C4-2B (cell line): ENCODE measurements around the gene HDAC3.

Experiments used
- ZFX ChIP-seq: fragments of 450-650 bp; IDR thresholded peaks from 2 replicates; pipeline ENCODE4 v1.6.1; 2017
- TF ChIP-seq, protein P1 (sequence below): fragments of 450-650 bp; conservative IDR thresholded peaks from 2 replicates; pipeline ENCODE4 v1.5.1; 2017; ENCODE audit warnings: mild to moderate bottlenecking

DNA sequence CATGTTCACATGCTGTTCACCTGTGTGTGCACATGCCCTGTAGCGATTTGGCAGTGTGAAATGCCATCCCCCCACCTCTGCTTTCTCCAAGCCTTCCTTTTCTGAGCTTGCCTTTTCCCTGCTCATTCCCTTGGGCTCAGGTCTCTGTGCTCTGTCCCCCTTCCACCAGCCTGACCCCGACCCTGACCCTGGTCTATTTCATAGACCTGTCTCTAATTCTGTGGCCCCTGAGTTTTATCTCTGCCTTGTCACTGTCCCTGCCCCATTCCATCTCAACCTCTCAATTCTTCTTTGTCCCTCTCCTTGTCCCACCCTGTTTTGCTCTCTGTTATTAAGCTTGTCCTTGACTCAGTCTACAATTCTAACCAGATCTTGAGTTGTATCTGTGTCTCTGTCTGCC is 44.6 kb upstream of the HDAC3 start:
- TF ChIP-seq, protein P1, sequence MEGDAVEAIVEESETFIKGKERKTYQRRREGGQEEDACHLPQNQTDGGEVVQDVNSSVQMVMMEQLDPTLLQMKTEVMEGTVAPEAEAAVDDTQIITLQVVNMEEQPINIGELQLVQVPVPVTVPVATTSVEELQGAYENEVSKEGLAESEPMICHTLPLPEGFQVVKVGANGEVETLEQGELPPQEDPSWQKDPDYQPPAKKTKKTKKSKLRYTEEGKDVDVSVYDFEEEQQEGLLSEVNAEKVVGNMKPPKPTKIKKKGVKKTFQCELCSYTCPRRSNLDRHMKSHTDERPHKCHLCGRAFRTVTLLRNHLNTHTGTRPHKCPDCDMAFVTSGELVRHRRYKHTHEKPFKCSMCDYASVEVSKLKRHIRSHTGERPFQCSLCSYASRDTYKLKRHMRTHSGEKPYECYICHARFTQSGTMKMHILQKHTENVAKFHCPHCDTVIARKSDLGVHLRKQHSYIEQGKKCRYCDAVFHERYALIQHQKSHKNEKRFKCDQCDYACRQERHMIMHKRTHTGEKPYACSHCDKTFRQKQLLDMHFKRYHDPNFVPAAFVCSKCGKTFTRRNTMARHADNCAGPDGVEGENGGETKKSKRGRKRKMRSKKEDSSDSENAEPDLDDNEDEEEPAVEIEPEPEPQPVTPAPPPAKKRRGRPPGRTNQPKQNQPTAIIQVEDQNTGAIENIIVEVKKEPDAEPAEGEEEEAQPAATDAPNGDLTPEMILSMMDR, result no peak
- no peak for TF ChIP-seq ZFX
